CD4-positive, alpha-beta T cell treated with Interferon alpha-2 for 1 hour (primary cell): ENCODE measurements around the gene EEF2KMT.
"Not testable (repeated sequence)": the region's sequence is repeated elsewhere in the genome, so short reads cannot be mapped to it uniquely, and the experiment has no call there.

Experiments used
- DNase-seq, 2 donors: peaks; one replicate each; pipeline ENCODE4 v3.0.0-alpha.2; 2020 to 2022

EEF2KMT gene, protein sequence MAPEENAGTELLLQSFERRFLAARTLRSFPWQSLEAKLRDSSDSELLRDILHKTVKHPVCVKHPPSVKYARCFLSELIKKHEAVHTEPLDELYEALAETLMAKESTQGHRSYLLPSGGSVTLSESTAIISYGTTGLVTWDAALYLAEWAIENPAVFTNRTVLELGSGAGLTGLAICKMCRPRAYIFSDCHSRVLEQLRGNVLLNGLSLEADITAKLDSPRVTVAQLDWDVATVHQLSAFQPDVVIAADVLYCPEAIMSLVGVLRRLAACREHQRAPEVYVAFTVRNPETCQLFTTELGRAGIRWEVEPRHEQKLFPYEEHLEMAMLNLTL

DNA sequence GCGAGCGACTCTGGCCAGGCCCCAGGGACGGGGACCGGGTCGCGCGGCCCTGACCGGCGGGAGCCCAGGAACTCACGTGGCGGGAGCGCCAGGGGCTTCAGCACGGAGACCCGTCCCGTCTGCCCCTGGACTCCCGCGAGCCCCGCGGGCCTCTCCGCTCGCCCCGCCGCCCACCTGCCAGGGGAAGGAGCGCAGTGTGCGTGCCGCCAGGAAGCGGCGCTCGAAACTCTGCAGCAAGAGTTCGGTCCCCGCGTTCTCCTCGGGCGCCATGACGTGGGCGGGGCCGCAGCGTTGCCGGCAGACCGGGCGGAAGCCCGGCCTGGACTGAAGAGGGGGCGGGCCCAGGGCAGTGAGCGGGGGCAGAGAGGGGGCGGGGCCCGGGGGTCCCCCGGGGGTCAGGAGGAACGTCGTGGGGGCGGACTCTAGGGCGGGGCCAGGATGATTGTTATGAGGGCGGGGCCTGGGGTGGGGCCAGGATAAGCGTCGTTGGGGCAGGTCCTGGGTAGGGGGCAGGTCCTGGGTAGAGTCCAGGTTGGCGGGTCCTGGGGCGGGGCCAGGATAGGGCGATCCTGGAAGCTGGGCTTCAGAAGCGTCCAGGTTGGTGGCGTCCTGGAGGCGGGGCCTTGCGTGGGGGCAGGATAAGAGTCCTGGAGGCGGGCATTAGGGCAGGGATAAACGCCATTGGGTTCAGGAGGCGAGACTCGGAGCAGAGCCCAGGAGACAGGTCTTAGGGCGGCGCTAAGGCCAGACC, at the start of gene EEF2KMT:
EEF2KMT (minus strand) TSS at position 326 of the 751 bp plus-strand sequence; CDS start at position 270, 56 bp downstream.
- peak; percentile 96 to 98 for DNase-seq

DNA sequence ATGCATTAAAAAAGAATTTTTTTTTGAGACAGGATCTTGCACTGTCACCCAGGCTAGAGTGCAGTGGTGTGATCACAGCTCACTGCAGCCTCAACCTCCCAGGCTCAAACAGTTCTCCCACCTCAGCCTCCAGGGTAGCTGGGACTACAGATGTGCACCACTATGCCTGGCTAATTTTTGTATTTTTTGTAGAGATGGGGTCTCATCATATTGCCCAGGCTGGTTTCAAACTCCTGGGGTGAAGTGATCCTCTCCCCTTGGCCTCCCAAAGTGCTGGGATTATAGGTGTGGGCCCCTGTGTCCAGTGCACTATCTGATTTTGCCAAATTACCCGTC, 47.0 kb upstream of the EEF2KMT start:
- DNase-seq, result not testable (repeated sequence)

DNA sequence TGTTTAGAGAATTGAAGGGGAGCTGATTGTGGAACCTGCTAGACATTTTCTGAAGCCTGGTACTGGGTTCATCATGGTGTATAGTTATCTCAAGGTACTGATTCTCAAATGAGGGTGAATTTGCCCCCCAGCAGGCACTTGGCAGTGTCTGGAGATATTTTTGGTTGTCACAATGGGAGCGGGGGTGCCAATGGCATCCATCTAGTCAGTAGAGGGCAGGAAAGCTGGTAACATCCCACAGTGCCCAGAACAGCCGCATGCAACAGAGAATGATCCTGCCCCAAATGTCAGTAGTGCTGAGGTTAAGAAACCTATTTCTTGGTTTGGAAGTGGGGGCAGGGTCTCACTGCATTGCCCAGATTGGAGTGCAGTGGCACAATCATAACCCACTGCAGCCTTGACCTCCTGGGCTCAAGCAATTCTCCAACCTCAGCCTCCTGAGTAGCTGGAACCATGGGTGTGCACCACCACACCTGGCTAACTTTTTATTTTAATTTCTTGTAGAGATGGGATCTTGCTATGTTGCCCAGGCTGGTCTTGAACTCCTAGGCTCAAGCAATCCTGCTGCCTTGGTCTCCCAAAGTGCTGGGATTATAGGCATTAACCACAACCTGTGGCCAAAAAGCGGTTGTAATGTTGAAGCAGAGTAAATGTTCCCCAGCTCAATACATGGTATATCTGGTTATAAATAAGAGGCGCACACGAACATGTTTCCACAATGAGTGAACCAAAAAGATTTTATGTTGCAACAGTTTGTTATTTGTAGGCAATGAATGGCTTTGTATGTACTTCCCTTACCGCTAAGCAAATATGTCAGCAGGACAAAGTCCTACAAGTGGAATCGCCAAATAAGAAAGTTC, 46.4 kb upstream of the EEF2KMT start:
- DNase-seq, result no peak

DNA sequence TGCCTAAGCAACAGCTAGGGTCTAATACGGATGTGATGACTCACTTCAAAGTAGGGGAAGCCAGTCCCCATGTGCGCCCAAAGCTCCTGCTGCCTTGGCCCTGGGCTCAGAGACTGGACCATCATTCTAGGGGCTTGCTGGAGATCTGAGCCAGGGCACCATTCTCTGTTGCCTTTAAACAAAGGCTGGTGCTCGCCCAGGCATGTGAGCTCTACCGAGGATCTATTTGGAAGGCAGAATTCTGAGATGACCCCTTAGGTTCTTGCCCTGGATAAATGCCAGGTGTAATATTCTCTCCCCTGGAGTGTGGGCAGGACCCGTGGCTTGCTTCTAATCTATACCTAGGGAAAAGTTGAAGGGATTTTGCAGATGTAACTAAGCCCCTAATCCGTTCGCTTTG, 42.6 kb upstream of the EEF2KMT start:
- not testable (repeated sequence) for DNase-seq

DNA sequence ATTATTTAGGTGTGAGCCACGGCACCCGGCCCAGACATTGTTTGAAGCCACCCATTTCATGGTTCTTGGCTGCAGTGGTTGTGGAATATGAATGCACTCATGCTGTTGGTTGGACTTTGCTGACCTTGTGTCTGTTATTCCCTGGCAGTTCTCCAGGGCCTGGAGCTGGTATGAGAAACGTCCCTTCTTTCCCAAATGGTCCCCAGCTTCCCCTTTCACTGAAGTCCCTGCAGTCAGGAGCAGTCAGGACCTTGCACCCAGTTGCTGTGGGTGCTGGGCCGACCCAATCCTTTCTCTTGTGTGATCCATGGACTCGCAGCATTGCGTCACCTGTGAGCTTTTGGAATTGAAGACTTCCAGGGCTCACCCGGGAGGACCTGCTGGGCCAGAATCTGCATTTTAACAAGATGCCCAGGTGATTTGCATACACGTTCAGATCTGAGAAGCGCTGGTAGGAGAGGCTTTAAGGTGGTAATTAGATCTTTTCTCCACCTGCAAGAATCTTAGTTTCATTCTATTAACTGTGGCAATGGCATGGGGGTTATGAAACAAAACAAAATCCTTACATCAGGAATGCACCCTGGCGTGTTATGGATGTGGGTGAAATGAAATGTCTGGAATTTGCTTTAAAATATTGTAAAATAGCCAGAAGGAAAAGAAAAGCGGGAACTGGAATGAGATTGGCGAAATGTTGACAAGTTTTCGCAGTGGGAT, 37.3 kb upstream of the EEF2KMT start:
- not testable (repeated sequence) for DNase-seq

DNA sequence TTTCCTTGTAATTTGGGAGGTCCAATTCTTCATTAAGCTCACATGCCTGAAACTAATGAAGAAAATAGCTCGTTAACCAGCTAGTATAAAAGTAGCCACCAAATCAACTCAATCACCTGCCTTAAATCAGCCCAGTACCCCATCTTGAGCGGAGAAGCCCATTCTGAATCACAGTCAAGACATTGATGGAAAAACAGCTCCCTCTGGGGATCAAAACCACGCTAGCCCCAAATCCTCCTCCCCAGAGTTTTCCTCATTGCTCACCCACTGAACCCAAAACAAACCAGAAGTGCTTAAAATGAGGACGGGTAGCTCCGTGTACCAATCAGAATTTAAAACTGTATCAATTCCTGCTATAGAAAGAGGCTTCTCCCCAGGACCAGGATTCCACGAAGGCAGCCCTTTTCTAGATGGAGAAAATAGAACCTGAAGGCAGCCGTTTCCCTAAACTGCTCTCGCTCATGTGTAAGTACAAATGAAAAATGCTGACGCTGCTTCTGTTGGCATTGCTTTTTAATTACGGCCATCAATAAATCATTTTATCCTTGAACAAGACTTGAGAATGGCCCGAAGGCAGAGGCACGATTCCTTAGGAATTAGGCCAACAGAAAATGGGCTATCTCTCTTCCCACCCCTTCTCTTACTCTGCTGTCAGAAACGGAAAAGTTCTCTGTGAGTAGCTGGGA, 35.5 kb upstream of the EEF2KMT start:
- DNase-seq, result not testable (repeated sequence)

DNA sequence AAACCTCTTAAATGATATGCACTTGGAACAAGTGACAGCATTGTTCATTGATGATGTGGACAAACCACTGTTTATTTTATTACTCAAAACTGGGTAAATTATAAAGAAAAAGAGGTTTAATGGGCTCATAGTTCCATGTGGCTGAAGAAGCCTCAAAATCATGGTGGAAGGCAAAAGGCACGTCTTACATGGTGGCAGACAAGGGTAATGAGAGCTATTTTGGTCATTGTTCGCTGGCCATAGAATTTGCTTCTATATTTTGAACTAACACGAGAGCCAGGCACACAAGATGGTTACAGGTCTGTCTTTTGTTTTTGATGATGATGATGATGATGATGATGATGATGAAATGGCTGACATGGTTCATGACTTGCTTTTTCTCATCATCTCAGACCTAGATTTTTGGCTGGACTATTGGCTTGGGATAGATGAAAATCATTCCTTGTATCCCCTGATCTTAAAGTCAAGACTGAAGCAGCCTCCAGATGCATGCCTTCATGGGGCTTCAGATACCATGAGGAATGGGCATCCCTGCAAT, 33.9 kb upstream of the EEF2KMT start:
- DNase-seq, result not testable (repeated sequence)

DNA sequence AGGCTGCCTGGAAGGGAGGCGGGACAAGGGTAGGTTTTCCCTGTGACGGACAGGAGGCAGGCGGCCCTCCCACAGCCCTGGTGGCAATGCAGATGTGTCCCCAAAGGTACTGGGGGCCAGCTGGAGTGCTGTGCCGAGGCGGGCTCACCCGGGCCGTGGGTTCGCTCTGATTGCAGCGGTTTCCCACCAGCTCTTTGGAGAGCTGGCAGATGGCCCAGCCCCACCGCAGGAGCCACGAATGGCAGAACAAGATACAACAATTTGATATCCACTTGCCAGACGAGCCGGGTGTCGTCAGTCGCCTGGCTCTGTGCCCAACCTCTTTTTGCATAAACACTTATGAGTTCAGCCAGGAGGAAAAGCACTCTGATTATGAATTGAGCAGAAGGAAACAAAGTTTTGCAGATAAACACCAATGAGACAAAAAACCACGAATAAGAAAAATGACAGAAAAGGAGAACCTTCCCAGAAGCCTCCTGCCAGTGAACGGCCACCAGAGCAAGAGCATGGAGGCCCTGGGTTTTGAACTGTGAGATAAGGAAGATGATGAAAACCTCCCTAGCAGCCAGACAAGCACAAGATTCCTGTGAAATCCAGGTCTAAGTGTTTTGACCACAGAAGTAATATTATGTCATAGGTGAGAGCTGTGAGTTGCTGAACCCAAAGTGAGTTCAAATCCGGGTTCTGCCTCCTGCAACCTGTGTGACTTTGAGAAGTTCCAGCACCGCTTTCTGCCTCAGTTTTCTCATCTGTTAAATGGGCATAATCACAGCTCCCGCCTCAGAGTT, 19.9 kb upstream of the EEF2KMT start:
- DNase-seq, result peak; percentile 14 to 34

DNA sequence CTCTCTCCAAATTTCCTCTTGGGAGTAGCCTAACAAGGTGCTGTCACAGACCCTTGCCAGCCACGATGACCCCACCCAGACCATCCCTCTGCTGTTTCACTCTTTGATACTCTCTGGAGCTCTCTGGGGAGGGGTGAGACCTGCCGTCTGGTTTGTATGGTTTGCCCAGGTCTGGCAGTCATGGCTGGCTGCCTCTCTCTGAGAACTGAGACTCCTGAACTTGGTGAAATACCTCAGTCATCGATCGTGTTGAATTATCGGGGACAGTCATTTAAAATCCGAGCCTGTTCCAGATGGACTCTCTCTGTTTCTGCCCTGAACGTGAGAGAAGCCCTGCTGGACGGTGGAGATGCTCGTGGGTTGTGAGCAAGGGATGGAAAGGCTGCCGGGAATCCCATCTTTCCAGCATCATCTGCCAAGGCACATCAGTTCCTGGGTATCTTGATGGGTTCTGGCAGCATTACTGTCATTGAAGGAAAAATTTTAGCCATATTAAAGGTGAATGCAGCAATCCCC, 19.2 kb upstream of the EEF2KMT start:
- DNase-seq, result not testable (repeated sequence)

DNA sequence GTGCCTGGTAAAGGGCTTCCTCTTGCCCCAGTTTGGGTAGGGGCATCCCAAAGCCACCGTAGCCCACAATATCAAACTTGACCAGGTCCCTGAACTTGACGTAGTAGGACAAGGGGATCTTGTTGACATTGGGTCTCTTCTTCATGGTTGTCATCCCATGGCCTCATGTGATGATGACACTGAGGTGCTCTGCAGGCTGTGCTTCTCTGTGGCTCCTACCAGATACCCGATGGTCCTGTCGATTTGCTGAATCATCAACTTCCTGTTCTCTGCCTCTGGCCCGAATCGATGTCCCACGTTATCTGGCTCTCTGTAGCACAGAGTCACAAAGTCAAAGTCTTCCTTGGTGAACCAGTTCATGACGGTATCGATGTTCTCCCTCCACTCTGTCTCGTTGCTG, 13.3 kb upstream of the EEF2KMT start:
- not testable (repeated sequence) for DNase-seq

DNA sequence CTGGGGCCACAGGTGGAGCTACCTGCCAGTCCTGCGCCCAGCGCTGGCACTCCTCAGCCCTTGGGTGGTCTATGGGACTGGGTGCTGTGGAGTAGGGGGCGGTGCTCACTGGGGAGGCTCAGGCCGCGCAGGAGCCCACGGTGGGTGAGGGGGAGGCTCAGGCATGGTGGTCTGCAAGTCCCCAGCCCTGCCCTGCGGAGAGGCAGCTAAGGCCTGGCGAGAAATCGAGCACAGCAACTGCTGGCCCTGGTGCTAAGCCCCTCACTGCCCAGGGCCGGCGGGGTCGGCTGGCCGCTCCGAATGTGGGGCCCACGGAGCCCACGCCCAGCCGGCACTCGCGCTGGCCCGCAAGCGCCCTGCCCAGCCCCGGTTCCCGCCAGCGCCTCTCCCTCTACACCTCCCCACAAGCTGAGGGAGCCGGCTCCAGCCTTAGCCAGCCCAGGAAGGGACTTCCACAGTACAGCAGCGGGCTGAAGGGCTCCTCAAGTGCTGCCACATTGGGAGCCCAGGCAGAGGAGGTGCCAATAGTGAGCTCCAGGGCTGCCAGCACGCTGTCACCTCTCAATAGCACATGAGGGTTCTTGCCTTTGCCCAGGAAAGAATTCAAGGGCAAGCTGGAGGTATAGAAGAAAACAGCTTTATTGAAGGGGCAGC, 11.0 kb upstream of the EEF2KMT start:
- no peak for DNase-seq

DNA sequence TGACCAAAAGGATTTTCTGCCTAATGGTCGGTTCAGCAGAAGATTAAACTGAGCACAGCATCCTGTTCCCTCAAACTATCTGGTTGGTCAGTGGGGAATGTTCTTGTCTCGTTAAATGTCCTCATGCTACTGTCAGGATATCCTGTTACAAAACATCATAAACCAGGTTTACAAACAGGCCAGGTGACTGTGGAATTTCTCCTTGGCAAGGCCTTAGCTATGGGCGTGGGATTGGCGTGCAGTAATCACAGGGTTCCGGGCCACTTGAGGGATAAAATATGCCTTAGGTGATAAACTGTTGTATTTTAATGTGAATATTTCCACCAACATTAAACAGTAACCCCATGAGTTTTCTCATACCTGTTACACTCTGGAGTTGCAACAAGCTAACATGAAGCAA, 7.4 kb upstream of the EEF2KMT start:
- not testable (repeated sequence) for DNase-seq

DNA sequence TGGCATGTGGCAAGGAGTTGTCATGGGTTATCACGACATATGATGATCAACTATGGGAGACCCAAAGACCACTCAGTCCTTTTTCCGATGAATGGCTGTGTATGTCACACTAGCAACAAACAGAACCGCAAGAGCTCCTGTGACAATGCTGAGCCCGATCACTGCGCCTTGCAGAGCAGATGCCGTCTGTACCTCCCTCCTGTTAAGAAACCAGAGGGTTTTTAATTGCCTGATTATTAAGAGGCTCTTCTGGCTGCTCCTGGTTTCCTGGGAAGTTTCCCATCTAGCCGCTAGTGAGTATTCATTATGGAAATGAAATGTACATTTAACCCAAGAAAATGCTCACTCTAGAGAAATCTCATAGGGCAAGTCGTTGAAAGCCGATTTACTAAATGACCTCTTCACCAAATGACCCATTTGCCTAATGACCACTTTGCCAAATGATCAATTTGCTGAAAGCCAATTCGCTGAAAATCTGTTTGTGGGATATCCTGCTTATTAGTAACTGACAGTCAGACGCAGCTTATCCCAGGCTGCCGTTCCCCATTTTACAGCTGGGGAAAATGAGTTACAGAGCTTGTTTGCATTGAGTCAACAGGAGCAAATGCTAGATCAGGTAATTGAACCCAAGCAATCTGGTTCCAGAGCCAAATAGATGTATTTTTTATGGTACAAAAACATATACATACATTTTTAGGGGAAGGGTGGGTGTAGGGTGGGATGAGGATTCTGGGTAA, 5.9 kb upstream of the EEF2KMT start:
- DNase-seq, result not testable (repeated sequence)

DNA sequence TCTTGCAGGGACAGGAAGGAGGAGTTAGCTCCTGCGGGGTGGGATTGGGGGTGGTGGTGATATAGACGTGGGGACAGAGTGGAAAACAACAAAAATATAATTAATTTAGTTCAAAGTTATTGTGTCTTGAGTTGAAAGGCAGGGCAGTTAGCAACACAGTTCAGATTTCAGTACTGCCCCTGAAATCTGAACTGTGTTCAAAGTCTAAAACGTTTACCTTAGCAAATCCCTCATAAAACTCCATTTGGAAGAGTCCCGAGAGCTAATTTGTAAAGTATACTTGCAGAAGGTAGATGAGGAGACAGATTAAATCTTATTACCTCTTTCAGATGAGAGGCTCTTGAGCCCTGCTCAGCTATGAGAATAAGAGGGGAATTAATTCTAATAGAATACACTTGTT, 1.6 kb upstream of the EEF2KMT start:
- not testable (repeated sequence) for DNase-seq

DNA sequence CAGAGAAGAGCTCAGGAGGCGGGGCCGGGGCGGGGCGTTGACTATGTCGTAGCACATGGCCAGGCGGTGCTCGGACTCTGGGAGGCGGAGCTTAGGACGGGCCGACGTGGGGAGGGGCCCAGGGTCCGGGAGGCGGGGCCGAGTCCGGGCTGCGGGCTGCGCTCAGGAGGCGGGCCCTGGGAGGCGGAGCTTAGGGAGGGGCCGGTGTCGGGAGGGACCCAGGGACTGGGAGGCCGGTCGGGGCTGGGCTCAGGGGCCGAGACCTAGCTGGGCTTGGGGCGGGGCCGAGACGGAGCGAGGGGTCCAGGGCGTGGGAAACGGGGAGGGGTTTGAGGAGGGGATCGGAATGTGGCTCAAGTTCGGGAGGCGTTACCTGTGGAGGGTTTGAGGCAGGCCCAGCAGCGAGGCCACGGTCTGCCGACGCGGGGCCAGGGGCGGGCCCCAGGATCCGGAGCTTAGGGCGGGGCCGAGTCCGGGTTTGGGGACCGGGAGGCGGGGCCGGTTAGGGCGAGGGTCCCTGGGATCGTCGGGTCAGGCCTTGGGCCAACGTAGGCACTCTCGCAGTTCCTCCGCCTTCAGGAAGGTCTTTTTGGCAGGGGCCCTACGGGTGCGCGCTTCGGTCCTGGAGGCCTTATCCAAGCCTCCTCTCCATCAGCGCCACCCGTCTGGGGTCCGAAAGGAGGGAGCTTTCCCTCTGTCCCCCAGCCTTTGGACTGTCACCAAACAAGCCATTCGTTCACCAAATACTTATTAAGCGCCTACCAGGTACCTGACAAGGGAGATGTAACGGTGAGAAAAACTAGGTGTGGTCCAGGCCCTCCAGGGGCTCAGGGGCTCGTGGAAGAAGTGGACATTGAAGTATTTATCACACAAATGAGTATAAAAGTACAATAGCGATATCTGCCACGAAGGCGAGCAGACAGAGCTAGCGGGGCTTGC, 895 bp upstream of the EEF2KMT start:
- peak; percentile 73 to 97 for DNase-seq

DNA sequence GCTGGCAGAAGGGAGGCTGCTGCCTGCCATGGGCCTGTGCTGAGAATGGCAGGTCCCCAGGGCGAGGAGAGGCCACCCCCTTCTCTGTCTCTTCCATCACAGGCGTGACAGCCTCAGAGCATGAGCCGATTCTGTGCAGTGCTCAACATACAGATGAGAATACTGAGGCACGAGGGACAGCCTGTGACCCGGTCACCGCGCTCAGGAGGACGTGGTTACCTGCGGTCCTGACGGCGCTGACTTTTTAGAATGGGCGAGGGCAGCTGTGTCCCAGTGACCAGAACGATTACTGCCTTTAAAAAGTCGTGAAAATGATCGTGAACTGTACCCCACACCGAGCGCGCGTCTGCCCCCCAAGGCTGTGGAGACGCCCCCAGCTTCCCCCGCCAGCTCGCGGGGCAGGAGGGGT, 530 bp downstream of the EEF2KMT start:
- DNase-seq, result peak; percentile 12 to 43

DNA sequence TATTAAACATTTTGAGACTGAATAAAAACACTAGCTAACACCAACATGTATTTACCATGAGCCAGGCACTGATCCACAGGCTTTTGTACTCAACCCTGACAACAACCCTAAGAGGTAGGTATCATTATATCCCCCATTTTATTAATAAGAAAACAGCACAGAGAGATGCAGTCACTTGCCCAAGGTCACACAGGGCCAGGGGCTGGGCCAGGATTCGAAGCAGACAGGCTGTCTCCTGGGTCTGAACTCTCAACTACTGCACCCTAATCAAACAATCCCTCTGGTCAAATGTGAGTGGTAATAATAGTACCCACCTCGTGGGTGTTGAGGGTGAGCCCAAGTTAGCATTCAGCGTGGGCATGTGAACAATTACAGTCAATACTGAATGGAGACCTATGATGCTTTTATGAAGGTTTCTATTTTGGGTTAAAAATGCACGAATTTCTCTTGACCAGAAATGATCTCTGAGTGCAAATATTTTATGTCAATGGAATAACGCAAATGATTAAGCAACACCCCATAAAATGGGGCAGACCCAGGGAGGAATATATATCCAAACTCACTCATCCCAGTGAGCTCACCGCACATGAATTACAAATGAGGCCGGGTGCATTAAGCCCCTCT, 1.0 kb downstream of the EEF2KMT start:
- DNase-seq, result not testable (repeated sequence)
